ENCODE results near the gene NDST4.
"Not testable (repeated sequence)": the region's sequence is repeated elsewhere in the genome, so short reads cannot be mapped to it uniquely, and the experiment has no call there.

The NDST4 gene

DNA sequence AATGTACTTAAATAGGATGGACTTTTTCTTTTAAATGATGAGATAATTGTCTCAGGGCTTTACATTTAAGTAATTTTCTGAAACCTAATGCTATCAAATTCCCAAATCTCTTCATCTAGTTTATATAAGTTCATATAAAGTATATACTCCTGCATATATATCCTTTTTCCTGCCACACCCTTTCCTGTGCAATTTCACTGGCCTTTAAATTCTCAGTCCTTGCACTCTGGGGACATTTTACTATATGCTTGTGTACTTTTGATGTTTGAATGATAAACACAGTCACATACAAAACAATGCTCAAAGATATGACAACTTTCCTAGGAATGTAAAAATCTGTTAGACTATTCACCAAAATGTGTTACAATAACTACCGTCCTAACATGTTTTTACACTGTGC is 60.1 kb downstream of the NDST4 start:
- no peak for DNase-seq

- DNase-seq = no peak
These were observed 70.9 kb downstream of the NDST4 start for GRCh38 chr4:115042496-115042895.

DNA sequence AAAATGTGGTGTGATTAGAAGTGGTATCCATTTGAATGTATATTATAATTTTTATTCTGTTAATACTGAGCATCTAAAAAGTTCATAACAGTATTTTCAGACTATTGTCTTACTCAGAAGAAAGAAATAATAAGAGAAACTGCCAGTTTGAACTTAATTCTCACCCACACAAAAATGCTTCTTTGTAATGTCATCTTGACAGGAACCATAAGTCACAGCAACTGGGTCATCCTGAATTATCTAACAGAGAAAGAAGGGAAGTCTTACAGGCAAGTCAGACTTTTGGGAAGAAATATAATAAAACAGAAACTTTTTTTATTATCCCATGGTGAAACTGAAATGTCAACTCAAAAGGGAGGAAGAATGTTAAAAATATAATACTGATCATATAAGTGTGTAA is 83.1 kb downstream of the NDST4 start:
- no peak for DNase-seq

DNA sequence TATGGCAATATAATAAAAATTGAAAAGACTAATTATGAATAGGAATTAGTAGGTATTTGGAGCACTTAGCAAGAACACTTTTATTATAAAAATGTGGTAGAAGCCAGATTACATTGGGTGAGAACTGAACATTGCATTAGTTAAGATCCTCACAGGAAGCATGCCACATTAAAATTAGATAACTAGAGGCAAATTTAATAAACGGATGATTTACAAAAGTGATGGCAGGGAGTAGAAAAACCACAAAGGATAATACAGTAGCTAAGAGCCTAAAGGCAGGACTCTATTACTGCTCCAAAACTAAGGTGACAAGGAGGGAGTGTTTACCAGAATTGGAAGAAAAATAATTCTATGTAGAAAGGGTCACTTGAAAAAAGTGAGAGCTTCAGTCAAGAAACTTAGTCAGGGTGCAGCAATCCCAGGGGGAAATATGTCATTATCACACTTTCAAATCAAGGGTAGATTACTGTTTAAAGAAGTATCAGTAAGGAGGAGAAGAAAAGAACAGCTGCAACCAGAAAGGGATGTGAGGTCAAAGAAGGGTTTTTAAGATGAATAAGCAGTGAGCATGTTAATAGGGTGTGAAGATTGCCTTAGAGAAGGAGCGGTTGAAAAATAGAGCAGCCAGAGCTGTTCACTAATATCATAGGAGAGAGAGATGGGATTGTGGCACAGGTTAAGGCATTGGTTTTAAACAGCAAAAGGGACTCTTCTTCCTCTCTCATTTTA is 84.6 kb downstream of the NDST4 start:
- no peak for DNase-seq

GRCh38 chr4:114999880-115000279 is 113.5 kb downstream of the NDST4 start:
- no peak for DNase-seq

GRCh38 chr4:114998316-114998715 is 115.1 kb downstream of the NDST4 start:
- DNase-seq = no peak

GRCh38 chr4:114997576-114998247 is 115.7 kb downstream of the NDST4 start:
- DNase-seq = no peak

DNA sequence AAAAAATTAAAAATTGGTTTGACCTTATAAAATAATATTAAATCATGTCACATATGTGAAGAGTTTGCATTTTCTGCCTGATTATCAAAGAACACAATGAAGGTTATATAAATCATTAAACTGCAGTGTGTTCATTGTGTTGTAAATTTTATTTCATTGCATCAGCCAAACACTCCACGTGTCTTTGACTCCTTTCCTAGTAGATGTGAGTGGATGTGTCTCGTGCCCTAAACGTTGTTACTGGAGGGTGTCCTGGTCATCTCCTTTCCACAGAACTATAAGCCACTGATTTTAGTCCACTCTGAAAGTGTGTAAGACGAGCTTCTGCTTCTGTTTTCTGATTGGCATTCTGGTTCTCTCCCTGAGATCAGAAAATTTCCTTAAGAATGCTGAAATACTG is 127.3 kb downstream of the NDST4 start:
- DNase-seq = no peak

DNA sequence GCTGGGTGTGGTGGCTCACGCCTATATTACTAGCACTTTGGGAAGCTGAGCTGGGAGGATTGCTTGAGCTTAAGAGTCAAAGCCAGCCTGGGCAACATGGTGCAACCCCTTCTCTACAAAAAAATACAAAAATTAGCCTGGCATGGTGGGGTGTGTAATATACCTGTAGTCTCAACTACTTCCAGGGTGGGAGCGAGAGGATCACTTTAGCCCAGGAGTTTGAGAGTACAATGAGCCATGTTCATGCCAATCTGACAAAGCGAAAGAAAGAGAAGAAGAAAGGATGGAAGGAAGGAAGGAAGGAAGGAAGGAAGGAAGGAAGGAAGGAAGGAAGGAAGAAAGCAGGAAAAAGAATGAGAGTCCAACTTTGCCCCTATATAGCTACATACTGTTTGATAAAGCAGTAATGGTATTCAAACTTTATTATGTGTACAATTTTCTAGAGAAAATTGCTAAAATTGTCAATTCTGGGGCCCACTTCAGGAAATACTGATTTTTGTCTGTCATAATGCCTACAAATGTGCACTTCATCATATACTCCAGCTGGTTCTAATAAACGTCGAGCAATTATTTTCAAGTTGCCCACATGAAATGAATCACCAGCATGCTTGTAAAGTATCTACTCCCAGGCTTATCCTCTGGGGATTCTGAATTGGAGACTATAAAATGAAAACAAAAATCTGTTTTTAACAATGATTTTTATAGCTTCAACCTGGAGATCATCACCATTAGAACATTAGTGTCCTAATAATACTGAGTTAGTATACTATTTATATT is 132.3 kb downstream of the NDST4 start:
- no peak for DNase-seq

GRCh38 chr4:114980399-114980798 is 133.0 kb downstream of the NDST4 start:
- not testable (repeated sequence) for DNase-seq

DNA sequence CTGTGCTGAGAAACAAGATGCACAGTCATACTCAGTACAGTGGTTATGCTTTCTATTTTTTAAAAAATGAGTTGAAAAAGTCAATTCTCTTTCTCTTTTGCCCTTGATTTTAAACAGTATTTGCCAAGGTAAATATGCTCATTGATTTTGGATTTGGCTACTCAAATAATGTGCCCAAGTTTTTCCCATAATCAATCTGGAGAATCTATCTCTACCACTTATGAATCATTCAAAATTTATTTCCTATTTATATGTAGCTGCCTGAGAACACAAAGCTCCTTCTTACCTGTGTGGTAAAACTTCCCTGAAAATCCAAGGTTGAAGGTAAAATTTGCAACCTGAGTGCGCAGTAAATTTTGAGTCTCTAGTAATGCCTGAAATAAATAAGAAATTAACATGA is 136.5 kb downstream of the NDST4 start:
- no peak for DNase-seq

- no peak for DNase-seq
These were observed 149.4 kb downstream of the NDST4 start for GRCh38 chr4:114964026-114964425.

- DNase-seq = no peak
These were observed 167.8 kb downstream of the NDST4 start for GRCh38 chr4:114945616-114946015.

GRCh38 chr4:114941503-114941902 is 171.9 kb downstream of the NDST4 start:
- no peak for DNase-seq

- no peak for DNase-seq
These were observed 185.5 kb downstream of the NDST4 start for GRCh38 chr4:114927881-114928280.

- no peak for DNase-seq
These were observed 186.8 kb downstream of the NDST4 start for GRCh38 chr4:114926583-114926982.

GRCh38 chr4:114924311-114924710 is 189.1 kb downstream of the NDST4 start:
- no peak for DNase-seq

- no peak for DNase-seq
These were observed 190.9 kb downstream of the NDST4 start for GRCh38 chr4:114922592-114922933.

GRCh38 chr4:114921790-114922591 is 191.4 kb downstream of the NDST4 start:
- no peak for DNase-seq

- DNase-seq = no peak
These were observed 192.2 kb downstream of the NDST4 start for GRCh38 chr4:114921191-114921590.

DNA sequence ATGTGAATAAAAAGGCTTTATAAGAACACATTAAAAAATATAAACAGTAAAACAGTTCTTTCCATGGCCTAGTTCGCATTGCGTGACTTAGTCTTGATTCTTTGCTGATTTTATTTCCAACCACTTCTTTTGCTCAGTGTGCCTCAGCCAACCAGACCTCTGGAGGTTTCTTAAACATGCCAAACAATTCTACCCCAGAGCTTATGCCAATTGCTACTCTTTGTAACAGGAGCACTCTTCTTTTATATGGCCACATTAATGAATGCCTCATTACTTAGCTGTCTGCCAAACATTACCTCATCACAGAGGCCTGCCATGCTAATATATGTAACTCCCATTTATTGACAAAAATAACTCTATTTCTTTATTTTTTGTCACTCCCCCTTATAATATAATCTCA is 202.3 kb downstream of the NDST4 start:
- no peak for DNase-seq

GRCh38 chr4:114907568-114907967 is 205.9 kb downstream of the NDST4 start:
- DNase-seq = no peak

DNA sequence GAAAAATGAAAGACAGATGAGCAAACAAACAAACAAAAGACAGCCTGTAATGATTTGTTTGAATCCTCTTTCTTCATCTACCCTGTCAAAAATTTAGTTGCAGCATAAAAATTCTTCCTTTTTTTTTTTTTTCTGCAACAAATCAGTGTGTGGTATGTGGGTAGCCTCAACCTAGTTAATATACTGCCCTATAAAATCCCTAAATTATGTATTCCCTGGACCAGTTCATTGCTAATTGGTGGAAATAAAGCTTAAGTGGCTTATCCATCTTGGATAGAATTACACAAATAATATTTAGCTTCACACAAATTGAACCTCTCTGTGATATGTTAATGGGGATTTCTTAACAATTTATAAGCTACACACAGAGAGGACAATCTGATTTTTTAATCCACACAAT is 208.4 kb downstream of the NDST4 start:
- DNase-seq = no peak

Data from stimulated activated CD8-positive, alpha-beta memory T cell treated with anti-CD3 and anti-CD28 coated beads, Interleukin-4, amount 100 ng/mL, for 48 hours (primary cell).